K562 (cell line): ENCODE results near the gene SNX30. TPM values are rescaled to one million over a fixed set of nuclear protein-coding genes. Genes with fewer than 3 reads are reported as not detected.
"Not testable (repeated sequence)": the region's sequence is repeated elsewhere in the genome, so short reads cannot be mapped to it uniquely, and the experiment has no call there.

Source experiments
- ATAC-seq: fragments of 200-7000 bp; cut with Tn5 transposase; 3 replicates; pipeline ENCODE4 v1.9.1; 2020; ENCODE audit warnings: moderate library complexity
- BruUV-seq: library from RNA; stranded (reverse); fragments of 400-500 nt; replicated peaks from 2 replicates; lab custom pipeline; 2021; lab: Mats Ljungman, UMichigan
- CTCF ChIA-PET: fragments of 300-600 bp; formaldehyde crosslinking; extraction: SDS; loops from one replicate; lab custom pipeline; 2021; ENCODE audit warnings: low intra/inter-chr PET ratio; lab: Yijun Ruan, JAX
- POLR2A ChIA-PET: fragments of 300-600, 350-650 bp; sonication (Branson Sonifier 250); formaldehyde crosslinking; extraction: SDS; loops from one replicate; lab custom pipeline; 2021; ENCODE audit warnings: antibody characterized with exemption, inconsistent platforms; lab: Yijun Ruan, JAX
- DNase-seq, 4 experiments: peaks; one replicate each; pipeline versions ENCODE4 v3.0.0 to v3.0.0-alpha.2; 2011 to 2018; ENCODE audit warnings: low spot score in 3 of 4, mixed read lengths in 3 of 4; ENCODE audit errors: extremely low read depth in 1 of 4
- FAIRE-seq: peaks from 2 replicates; lab custom pipeline; 2011; peaks lifted over from hg19 to GRCh38; lab: Jason Lieb, UNC
- H2AFZ ChIP-seq: 2 replicates; pipeline ENCODE4 v1.6.0; 2011; ENCODE audit warnings: low read depth, low read length, control low read depth, inconsistent platforms
- H3K27ac ChIP-seq: fragments of 200-600 bp; 3 replicates; pipeline ENCODE4 v1.8.0; 2011; ENCODE audit warnings: low read depth, mild to moderate bottlenecking, control low read depth, inconsistent platforms, low read length, moderate library complexity, mixed read lengths; ENCODE audit errors: extremely low read depth
- H3K27me3 ChIP-seq, 2 experiments: fragments of 300-600 bp in 1 of 2; 2 replicates in 1 of 2; 3 replicates in 1 of 2; pipeline versions ENCODE4 v1.6.0 to v1.8.0; 2011; ENCODE audit warnings: inconsistent platforms in 2 of 2, low read length in 2 of 2, mild to moderate bottlenecking in 1 of 2, mixed read lengths in 1 of 2, moderate library complexity in 1 of 2; ENCODE audit not compliant: control insufficient read depth in 2 of 2, insufficient read depth in 2 of 2
- H3K36me3 ChIP-seq: fragments of 300-600 bp; 3 replicates; pipeline ENCODE4 v1.8.0; 2011; ENCODE audit warnings: mild to moderate bottlenecking, low read length, inconsistent platforms; ENCODE audit not compliant: control insufficient read depth, insufficient read depth
- H3K4me1 ChIP-seq, 2 experiments: fragments of 200-600 bp in 1 of 2; replicated peaks in 1 of 2; 2 replicates in 1 of 2; 3 replicates in 1 of 2; pipeline versions ENCODE4 v1.5.1 to v1.8.0; 2011; ENCODE audit warnings: inconsistent platforms in 2 of 2, low read length in 2 of 2, mild to moderate bottlenecking in 1 of 2, mixed read lengths in 1 of 2, moderate library complexity in 1 of 2; ENCODE audit not compliant: control insufficient read depth in 2 of 2, insufficient read depth in 2 of 2
- H3K4me2 ChIP-seq: 2 replicates; pipeline ENCODE4 v1.6.1; 2011; ENCODE audit warnings: low read length, control low read depth, inconsistent platforms, mixed read lengths; ENCODE audit not compliant: insufficient read depth
- H3K4me3 ChIP-seq: fragments of 200-600 bp; sonication (generic), shearing (Covaris generic); 2 replicates; pipeline ENCODE4 v1.5.1; 2016; ENCODE audit warnings: control low read depth, inconsistent platforms
- H3K79me2 ChIP-seq: fragments of 200-600 bp; 3 replicates; pipeline ENCODE4 v1.8.0; 2011; ENCODE audit warnings: low read length, inconsistent platforms; ENCODE audit not compliant: control insufficient read depth, insufficient read depth
- H3K9ac ChIP-seq, 2 experiments: 2 replicates each; pipeline versions ENCODE4 v1.6.0 to v1.6.1; 2011; ENCODE audit warnings: low read depth in 2 of 2, low read length in 2 of 2, control low read depth in 1 of 2, inconsistent platforms in 1 of 2, mild to moderate bottlenecking in 1 of 2, mixed read lengths in 1 of 2; ENCODE audit not compliant: insufficient read depth in 1 of 2
- H3K9me1 ChIP-seq: one replicate; pipeline ENCODE4 v1.6.0; 2011; ENCODE audit warnings: inconsistent platforms, mild to moderate bottlenecking, low read length, moderate library complexity; ENCODE audit not compliant: control insufficient read depth, insufficient read depth
- H3K9me3 ChIP-seq: replicated peaks from 2 replicates; pipeline ENCODE4 v1.5.1; 2011; ENCODE audit warnings: low read depth, low read length, inconsistent platforms; ENCODE audit not compliant: control insufficient read depth, insufficient read depth
- H4K20me1 ChIP-seq: replicated peaks from 2 replicates; pipeline ENCODE4 v1.6.1; 2011; ENCODE audit warnings: low read length, inconsistent platforms, mixed read lengths; ENCODE audit not compliant: control insufficient read depth, insufficient read depth
- CBFA2T3 ChIP-seq: fragments of 450-650 bp; IDR thresholded peaks from 2 replicates; pipeline ENCODE4 v1.6.1; 2017
- CHCHD3 ChIP-seq: fragments of 250-450 bp; sonication (Bioruptor Pico); IDR thresholded peaks from 2 replicates; pipeline ENCODE4 v2.1.2; 2022; ENCODE audit warnings: mild to moderate bottlenecking
- NBN ChIP-seq: fragments of 450-650 bp; IDR thresholded peaks from 2 replicates; pipeline ENCODE4 v1.6.1; 2016; ENCODE audit warnings: low read depth, mild to moderate bottlenecking
- NFYB ChIP-seq: IDR thresholded peaks from 2 replicates; pipeline ENCODE4 v1.6.1; 2011; ENCODE audit warnings: mild to moderate bottlenecking, moderate library complexity; ENCODE audit not compliant: insufficient read length; ENCODE audit errors: extremely low read depth
- RBM25 ChIP-seq: fragments of 200-400 bp; formaldehyde crosslinking; IDR thresholded peaks from 2 replicates; pipeline ENCODE4 v1.6.1; 2018; ENCODE audit warnings: low read length, low read depth, moderate library complexity; ENCODE audit not compliant: severe bottlenecking
- WGBS: fragments of 100-300 bp; shearing (Covaris generic); methylation state at CpG from one replicate; pipeline ENCODE4 v1.1.6; 2016; ENCODE audit warnings: low coverage, mixed read lengths; ENCODE audit not compliant: insufficient coverage; ENCODE audit errors: missing lambda C conversion rate; 5-methylcytosine and 5-hydroxymethylcytosine counted together
- in situ Hi-C: fragments of 300-500 bp; cut with MboI; formaldehyde crosslinking; loops from 4 replicates; pipeline ENCODE4 v1.15.0; 2018; ENCODE audit warnings: inconsistent platforms, mixed read lengths
- intact Hi-C: fragments of 100-400 bp; cut with micrococcal nuclease; formaldehyde crosslinking; loops from 2 replicates; pipeline ENCODE4 v1.14.2; 2022
- polyA plus RNA-seq, 8 experiments: library from polyadenylated mRNA; depleted of rRNA in 4 of 8; stranded (reverse) in 5 of 8; unstranded in 3 of 8; fragments of >200 nt; fragmentation: Nextera tagmentation in 2 of 8; fragmentation: Illumina TruSeq in 1 of 8; extraction: Ambion mirVana in 2 of 8; extraction: Trizol in 1 of 8; gene quantifications; 2 replicates each; pipeline versions ENCODE4 v1.2.1 to v1.2.3, GENCODE V29; 2011 to 2014; ENCODE audit warnings: inconsistent platforms in 1 of 8, missing spikeins in 1 of 8
- total RNA-seq, 7 experiments: library from RNA; depleted of rRNA in 6 of 7; stranded (reverse); fragments of >200 nt in 6 of 7; fragmentation: Illumina TruSeq in 2 of 7; extraction: Trizol in 2 of 7; gene quantifications; 2 replicates each; pipeline versions ENCODE4 v1.2.1 to v1.2.3, GENCODE V29; 2011 to 2021; ENCODE audit warnings: low replicate concordance in 1 of 7

SNX30 gene
- total and polyA plus RNA-seq, 9 of the 15 experiments (the other 6 are each of a cell fraction or from before 2014, with no cell fraction given) = 0.76 to 5.9 (median 3.3) TPM

DNA sequence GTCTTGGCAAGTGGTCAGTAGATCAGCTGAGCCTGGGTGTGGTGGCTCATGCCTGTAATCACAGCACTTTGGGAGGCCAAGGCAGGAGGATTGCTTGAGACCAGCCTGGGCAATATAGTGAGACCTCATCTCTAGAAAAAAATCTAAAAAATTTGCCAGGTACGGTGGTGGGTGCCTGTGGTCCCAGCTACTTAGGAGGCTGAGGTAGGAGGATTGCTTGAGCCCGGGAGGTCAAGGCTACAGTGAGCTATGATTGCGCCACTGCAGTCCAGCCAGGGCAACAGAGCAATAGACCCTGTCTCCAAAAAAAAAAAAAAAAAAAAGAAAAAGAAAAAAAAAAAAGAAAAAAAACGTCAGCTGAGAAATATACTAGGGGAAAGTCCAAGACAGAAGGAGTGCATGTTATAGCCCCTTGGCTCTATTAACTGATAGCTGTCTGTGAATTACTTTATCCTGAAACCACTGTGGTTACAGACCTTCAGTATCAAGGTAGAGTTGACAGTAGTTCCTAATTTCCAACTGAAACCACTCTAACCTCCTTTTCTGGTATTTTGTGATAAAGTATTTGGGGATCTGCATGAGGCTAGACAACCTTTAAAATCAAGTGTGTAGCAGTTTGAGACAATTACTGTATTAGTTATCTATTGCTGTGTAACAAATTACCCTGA is 30.3 kb upstream of the SNX30 start:
- H3K9me3 ChIP-seq = no peaks in the 10 kb centered on the region
- H3K4me2 ChIP-seq = no peak overlapping the region
- DNase-seq (no peak), FAIRE-seq (no peak), ATAC-seq (no peak)
- no TSS peak for BruUV-seq
- peaks cover 0 to 6% of the 10 kb centered on the region in 2 experiments; a peak in 3 of 5 replicates for H3K4me1 ChIP-seq
- peaks cover 22% of the 10 kb centered on the region for H3K79me2 ChIP-seq
- ChIA-PET CTCF (no interaction called here), POLR2A (no interaction called here)
- no peaks in the 10 kb centered on the region for H3K9me1 ChIP-seq
- no peaks in the 10 kb centered on the region for H4K20me1 ChIP-seq
- H3K27me3 ChIP-seq = no peaks in the 10 kb centered on the region
- peaks cover 5% of the 10 kb centered on the region; the same call in 1 of the 3 replicates for H3K36me3 ChIP-seq
- no peak for TF ChIP-seq NFYB
- TF ChIP-seq RBM25 = peak; percentile 39
- no peak for TF ChIP-seq CBFA2T3
- no peak for TF ChIP-seq NBN
- TF ChIP-seq CHCHD3 (CRISPR knock-in tag) = no peak
- WGBS = 76% methylated on average over 2 of the region's 4 CpGs
- intact Hi-C loops = no loop called here
- no peak overlapping the region for H3K4me3 ChIP-seq
- no peak overlapping the region for H3K9ac ChIP-seq
- H2AFZ ChIP-seq = no peak overlapping the region
- no peak overlapping the region for H3K27ac ChIP-seq
- in situ Hi-C loops = no loop called here

DNA sequence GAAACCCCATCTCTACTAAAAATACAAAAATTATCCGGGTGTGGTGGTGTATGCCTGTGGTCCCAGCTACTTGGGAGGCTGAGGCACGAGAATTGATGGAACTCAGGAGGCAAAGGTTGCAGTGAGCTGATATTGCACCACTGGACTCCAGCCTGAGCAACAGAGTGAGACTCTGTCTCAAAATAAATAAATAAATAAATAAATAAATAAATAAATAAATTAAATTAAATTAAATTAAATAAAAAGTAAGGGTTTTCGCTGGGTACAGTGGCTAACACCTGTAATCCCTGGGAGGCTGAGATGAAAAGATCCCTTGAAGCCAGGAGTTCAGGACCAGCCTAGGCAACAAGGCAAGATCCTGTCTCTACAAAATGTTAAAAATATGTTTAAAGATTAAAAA is 27.8 kb upstream of the SNX30 start:
- H3K27ac ChIP-seq, H4K20me1 ChIP-seq, H3K4me3 ChIP-seq, intact Hi-C loops, CTCF ChIA-PET, DNase-seq, ATAC-seq, H3K4me2 ChIP-seq, in situ Hi-C loops, H2AFZ ChIP-seq, H3K27me3 ChIP-seq, H3K4me1 ChIP-seq, H3K79me2 ChIP-seq, H3K9ac ChIP-seq, BruUV-seq, H3K9me1 ChIP-seq, FAIRE-seq, H3K36me3 ChIP-seq, H3K9me3 ChIP-seq: not testable (repeated sequence)
- WGBS = 21% methylated on average over 3 of the region's 3 CpGs
- POLR2A ChIA-PET = interaction anchor here (0.6 kb wide), 1 partner anchor 160 kb away, joined by 3 read pairs; no protein-coding TSS in a partner anchor
